Stomach (tissue), 9 donors: ENCODE data around the gene SLC6A12. TPM values are rescaled to one million over a fixed set of nuclear protein-coding genes. Genes with fewer than 3 reads are reported as not detected.

ENCODE experiments used
- DNase-seq, 2 donors: peaks; one replicate each; pipeline versions ENCODE4 v3.0.0 to v3.0.0-alpha.2; 2013 to 2019
- H3K27ac ChIP-seq, 5 donors: fragments of 200-600 bp in 4 of 5; sonication (generic) in 4 of 5; one replicate each; pipeline ENCODE4 v1.5.1; 2013 to 2019; ENCODE audit warnings: mild to moderate bottlenecking in 1 of 5, moderate library complexity in 1 of 5
- H3K27me3 ChIP-seq, 3 donors: fragments of 200-600 bp; sonication (generic); one replicate each; pipeline ENCODE4 v1.5.1; 2017 to 2019; ENCODE audit warnings: mixed run types in 1 of 3
- H3K36me3 ChIP-seq, 4 donors: fragments of 200-600 bp; sonication (generic); 1 replicate in 3 of 4; 2 replicates in 1 of 4; pipeline ENCODE4 v1.5.1; 2016 to 2019
- H3K4me1 ChIP-seq, 4 donors: fragments of 200-600 bp; sonication (generic); one replicate each; pipeline ENCODE4 v1.5.1; 2016 to 2019
- H3K4me3 ChIP-seq, 4 donors: fragments of 200-600 bp; sonication (generic) in 3 of 4; one replicate each; pipeline ENCODE4 v1.5.1; 2016 to 2019; ENCODE audit warnings: mild to moderate bottlenecking in 1 of 4
- H3K9me3 ChIP-seq, 4 donors: fragments of 200-600 bp; sonication (generic); one replicate each; pipeline ENCODE4 v1.5.1; 2016 to 2019
- EP300 ChIP-seq: sonication (generic); formaldehyde crosslinking; IDR thresholded peaks from one replicate; pipeline ENCODE4 v1.6.1; 2017; ENCODE audit warnings: antibody characterized with exemption
- POLR2A ChIP-seq, 4 donors: fragments of 450-650 bp; IDR thresholded peaks; one replicate each; pipeline ENCODE4 v1.6.1; 2016; ENCODE audit warnings: antibody characterized with exemption in 4 of 4, control low read depth in 2 of 4, mild to moderate bottlenecking in 1 of 4, moderate library complexity in 1 of 4
- POLR2AphosphoS5 ChIP-seq, 3 donors: sonication (generic); formaldehyde crosslinking; IDR thresholded peaks; one replicate each; pipeline ENCODE4 v1.6.1; 2016; ENCODE audit warnings: antibody characterized with exemption in 3 of 3
- WGBS, 5 donors: extraction: QIAGEN DNeasy Blood & Tissue Kit in 3 of 5; methylation state at CpG; one replicate each; pipeline versions ENCODE4 v1.1.5 to v1.1.7; 2013 to 2018; 5-methylcytosine and 5-hydroxymethylcytosine counted together
- intact Hi-C: fragments of 100-400 bp; cut with DNase I; formaldehyde crosslinking; loops from one replicate; pipeline ENCODE4 v1.15.1; 2023; ENCODE audit warnings: low total_unique reads
- polyA plus RNA-seq, 3 donors: library from polyadenylated mRNA; stranded (reverse); fragments of 200-250 nt; gene quantifications; one replicate each; pipeline ENCODE4 v1.2.3, GENCODE V29; 2013
- total RNA-seq, 5 donors: library from RNA; depleted of rRNA; stranded (reverse); fragments of >200 nt; gene quantifications; one replicate each; pipeline versions ENCODE4 v1.1.0 to v1.2.3, GENCODE V29; 2014 to 2016
- TF ChIP-seq, protein P1 (sequence below), 7 experiments: fragments of 450-650 bp in 4 of 7; fragments of 200-600 bp in 3 of 7; sonication (generic) in 3 of 7; IDR thresholded peaks; one replicate each; pipeline ENCODE4 v1.5.1; 2016 to 2019; ENCODE audit warnings: antibody characterized with exemption in 7 of 7, control low read depth in 2 of 7, mild to moderate bottlenecking in 1 of 7
- donor health status: healthy with polysubstance abuse.
- donor health status: Bipolar disorder and iron deficiency.
- donor health status: healthy.

Gene SLC6A12
- total and polyA plus RNA-seq, 8 donors, result 0.05 to 1.7 (median 0.19) TPM; not detected in 5

- DNase-seq, result no peak
- Histone ChIP-seq H3K27me3 (peaks cover 2 to 66% (median 8%) of the 10 kb centered on the region in 3 donors), H3K9me3 (no peaks in the 10 kb centered on the region), H3K36me3 (no peaks in the 10 kb centered on the region), H3K27ac (no peak overlapping the region), H3K4me1 (peaks cover 0 to 27% (median 5%) of the 10 kb centered on the region in 4 donors), H3K4me3 (no peak overlapping the region)
- intact Hi-C loops, result no loop called here
- no peak for TF ChIP-seq POLR2A (IDR thresholded peaks at IDR 0.05)
- WGBS, 5 donors, result 81 to 91% (median 86%) methylated on average over 20 of the region's 20 CpGs
These were observed 35.8 kb downstream of the SLC6A12 start for GRCh38 chr12:177980-178828.

DNA sequence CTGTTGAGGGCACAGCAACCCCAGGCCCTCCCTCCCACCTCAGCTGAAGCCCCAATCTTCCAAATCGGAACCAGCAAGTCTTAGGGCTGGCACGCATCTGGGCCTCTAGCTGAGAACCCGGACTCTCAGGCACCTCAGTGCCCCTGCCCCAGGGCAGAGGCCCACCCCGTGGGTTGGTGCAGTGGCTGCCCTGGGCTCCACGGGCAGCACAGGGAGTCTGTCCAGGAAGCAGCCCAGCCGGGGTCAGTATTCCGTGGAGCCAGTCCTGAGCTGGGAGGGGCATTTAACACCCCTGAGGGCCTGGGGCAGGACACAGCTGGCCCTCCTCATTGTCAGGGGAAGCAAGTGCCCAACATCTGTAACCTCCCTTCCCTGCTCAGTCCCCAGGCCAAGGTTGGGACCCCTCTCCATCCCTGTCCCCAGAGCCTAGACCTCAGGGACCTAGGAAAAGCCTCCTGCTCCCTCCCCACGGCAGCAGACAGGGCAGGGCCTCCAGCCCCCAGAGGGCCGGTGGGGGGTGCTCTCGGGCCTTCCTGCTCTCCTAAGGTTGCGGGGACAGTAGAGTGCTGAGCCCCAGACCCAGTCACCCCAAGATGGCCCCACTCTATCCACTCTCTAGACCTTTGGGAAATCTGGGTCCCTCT is 36.5 kb downstream of the SLC6A12 start:
- intact Hi-C loops, result no loop called here
- H3K27me3 ChIP-seq, result peaks cover 2 to 74% (median 11%) of the 10 kb centered on the region in 3 donors
- no peak overlapping the region for H3K4me3 ChIP-seq
- WGBS, 5 donors, result 74 to 84% (median 78%) methylated on average over 8 to 11 of the region's 11 CpGs
- H3K27ac ChIP-seq, result peak overlapping the region in 1 of 5 donors; percentile 20
- H3K4me1 ChIP-seq, result peaks cover 0 to 34% (median 6%) of the 10 kb centered on the region in 4 donors
- TF ChIP-seq POLR2A (IDR thresholded peaks at IDR 0.05) (no peak), POLR2AphosphoS5 (IDR thresholded peaks at IDR 0.05) (no peak)
- no peak for DNase-seq
- H3K9me3 ChIP-seq, result no peaks in the 10 kb centered on the region
- H3K36me3 ChIP-seq, result no peaks in the 10 kb centered on the region

GRCh38 chr12:176321-177181 is 37.4 kb downstream of the SLC6A12 start:
- peak; percentile 56 to 64 for DNase-seq
- Histone ChIP-seq H3K27me3 (peaks cover 2 to 83% (median 20%) of the 10 kb centered on the region in 3 donors), H3K4me1 (peaks cover 0 to 43% (median 12%) of the 10 kb centered on the region in 4 donors), H3K4me3 (no peak overlapping the region), H3K9me3 (no peaks in the 10 kb centered on the region), H3K27ac (no peak overlapping the region), H3K36me3 (no peaks in the 10 kb centered on the region)
- intact Hi-C loops, result no loop called here
- WGBS, 5 donors, result 51 to 57% (median 56%) methylated on average over 15 to 16 of the region's 16 CpGs
- TF ChIP-seq POLR2AphosphoS5 (IDR thresholded peaks at IDR 0.05), result no peak

DNA sequence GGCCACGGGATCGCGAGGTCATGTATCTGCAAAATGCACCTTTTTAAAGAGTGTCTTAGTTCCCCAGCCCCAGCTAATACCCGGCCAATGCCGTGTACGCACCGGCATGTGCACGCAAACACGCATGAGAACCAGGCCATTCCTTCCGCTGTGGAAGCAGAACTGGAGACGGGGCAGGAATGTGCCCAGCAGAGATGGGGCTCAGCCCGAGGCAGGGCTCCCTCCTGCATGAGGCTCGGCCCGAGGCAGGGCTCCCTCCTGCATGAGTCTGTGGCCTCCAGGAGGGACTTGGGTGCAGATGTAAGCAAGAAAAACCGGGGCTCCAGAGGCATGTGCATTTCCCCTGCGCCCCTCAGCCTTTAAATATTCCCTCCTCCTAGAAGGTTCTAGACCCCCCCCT is 38.2 kb downstream of the SLC6A12 start:
- Histone ChIP-seq H3K36me3 (no peaks in the 10 kb centered on the region), H3K4me3 (no peak overlapping the region), H3K27me3 (peaks cover 2 to 88% (median 22%) of the 10 kb centered on the region in 3 donors), H3K9me3 (no peaks in the 10 kb centered on the region), H3K27ac (no peak overlapping the region), H3K4me1 (peaks cover 0 to 43% (median 13%) of the 10 kb centered on the region in 4 donors)
- no peak for TF ChIP-seq EP300
- no peak for TF ChIP-seq POLR2AphosphoS5 (IDR thresholded peaks at IDR 0.05)
- TF ChIP-seq POLR2A (IDR thresholded peaks at IDR 0.05), result no peak
- TF ChIP-seq, protein P1, sequence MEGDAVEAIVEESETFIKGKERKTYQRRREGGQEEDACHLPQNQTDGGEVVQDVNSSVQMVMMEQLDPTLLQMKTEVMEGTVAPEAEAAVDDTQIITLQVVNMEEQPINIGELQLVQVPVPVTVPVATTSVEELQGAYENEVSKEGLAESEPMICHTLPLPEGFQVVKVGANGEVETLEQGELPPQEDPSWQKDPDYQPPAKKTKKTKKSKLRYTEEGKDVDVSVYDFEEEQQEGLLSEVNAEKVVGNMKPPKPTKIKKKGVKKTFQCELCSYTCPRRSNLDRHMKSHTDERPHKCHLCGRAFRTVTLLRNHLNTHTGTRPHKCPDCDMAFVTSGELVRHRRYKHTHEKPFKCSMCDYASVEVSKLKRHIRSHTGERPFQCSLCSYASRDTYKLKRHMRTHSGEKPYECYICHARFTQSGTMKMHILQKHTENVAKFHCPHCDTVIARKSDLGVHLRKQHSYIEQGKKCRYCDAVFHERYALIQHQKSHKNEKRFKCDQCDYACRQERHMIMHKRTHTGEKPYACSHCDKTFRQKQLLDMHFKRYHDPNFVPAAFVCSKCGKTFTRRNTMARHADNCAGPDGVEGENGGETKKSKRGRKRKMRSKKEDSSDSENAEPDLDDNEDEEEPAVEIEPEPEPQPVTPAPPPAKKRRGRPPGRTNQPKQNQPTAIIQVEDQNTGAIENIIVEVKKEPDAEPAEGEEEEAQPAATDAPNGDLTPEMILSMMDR (IDR thresholded peaks at IDR 0.05), result no peak
- intact Hi-C loops, result no loop called here
- 79 to 87% (median 82%) methylated on average over 11 to 16 of the region's 16 CpGs for WGBS, 5 donors
- DNase-seq, result no peak

DNA sequence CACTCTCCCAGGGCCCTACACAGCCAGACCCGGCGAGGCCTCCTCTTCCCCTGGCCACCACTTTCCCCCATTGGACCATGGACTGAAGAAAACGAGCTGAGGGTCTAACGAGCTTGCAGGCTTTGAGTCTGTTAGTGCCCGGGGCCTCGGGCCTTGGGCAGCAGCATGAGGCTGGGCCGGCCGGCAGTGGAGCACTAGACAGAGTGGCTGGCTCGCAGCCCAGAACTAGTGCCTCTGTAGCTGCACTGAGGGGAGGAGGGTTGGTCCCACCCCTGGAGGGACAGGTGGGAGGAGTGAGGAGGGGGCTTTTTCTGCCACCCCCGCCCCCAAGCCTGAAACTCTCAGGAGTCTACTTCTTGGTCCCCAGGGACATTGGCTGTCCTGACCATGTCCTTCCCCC is 38.7 kb downstream of the SLC6A12 start:
- peaks cover 0 to 43% (median 13%) of the 10 kb centered on the region in 4 donors for H3K4me1 ChIP-seq
- WGBS, 5 donors, result 25 to 46% (median 35%) methylated on average over 10 of the region's 10 CpGs
- H3K27ac ChIP-seq, result no peak overlapping the region
- H3K27me3 ChIP-seq, result peaks cover 2 to 88% (median 22%) of the 10 kb centered on the region in 3 donors
- TF ChIP-seq EP300, result no peak
- no peaks in the 10 kb centered on the region for H3K9me3 ChIP-seq
- no peak overlapping the region for H3K4me3 ChIP-seq
- no peaks in the 10 kb centered on the region for H3K36me3 ChIP-seq
- peak in 1 of 2 donors; percentile 62 for DNase-seq
- intact Hi-C loops, result no loop called here

DNA sequence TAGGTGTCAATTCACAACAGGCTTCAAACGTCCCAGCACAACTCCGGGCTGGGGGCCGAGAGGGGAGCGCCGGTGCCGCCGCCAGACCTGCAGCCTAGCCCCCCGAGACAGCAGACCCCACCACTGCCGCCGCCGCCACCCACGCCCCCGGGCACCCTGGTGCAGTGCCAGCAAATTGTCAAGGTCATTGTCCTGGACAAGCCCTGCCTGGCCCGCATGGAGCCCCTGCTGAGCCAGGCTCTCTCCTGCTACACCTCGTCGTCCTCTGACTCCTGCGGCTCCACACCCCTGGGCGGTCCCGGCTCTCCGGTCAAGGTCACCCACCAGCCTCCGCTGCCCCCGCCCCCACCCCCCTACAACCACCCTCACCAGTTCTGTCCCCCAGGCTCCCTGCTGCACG is 39.4 kb downstream of the SLC6A12 start:
- Histone ChIP-seq H3K4me1 (peaks cover 0 to 39% (median 13%) of the 10 kb centered on the region in 4 donors), H3K36me3 (no peaks in the 10 kb centered on the region), H3K9me3 (no peaks in the 10 kb centered on the region), H3K27me3 (peaks cover 2 to 84% (median 22%) of the 10 kb centered on the region in 3 donors), H3K4me3 (no peak overlapping the region), H3K27ac (no peak overlapping the region)
- no peak for DNase-seq
- intact Hi-C loops, result no loop called here
- TF ChIP-seq POLR2A (IDR thresholded peaks at IDR 0.05), result no peak
- TF ChIP-seq, protein P1 (IDR thresholded peaks at IDR 0.05), result no peak
- no peak for TF ChIP-seq POLR2AphosphoS5 (IDR thresholded peaks at IDR 0.05)
- TF ChIP-seq EP300, result no peak
- WGBS, 5 donors, result 66 to 79% (median 73%) methylated on average over 15 to 23 of the region's 23 CpGs
